Loucy (cell line): Measurements from ENCODE around the gene SPAG6.

Experiments used
- H2AFZ ChIP-seq: fragments of 200-600 bp; sonication (generic); 2 replicates; pipeline ENCODE4 v1.6.0; 2016; ENCODE audit warnings: antibody characterized with exemption, mild to moderate bottlenecking, low read length, moderate library complexity
- H3F3A ChIP-seq: fragments of 200-600 bp; 2 replicates; pipeline ENCODE4 v1.6.0; 2016; ENCODE audit warnings: antibody characterized with exemption, low read depth, mild to moderate bottlenecking
- H3K27me3 ChIP-seq: fragments of 200-600 bp; sonication (generic); 2 replicates; pipeline ENCODE4 v1.6.1; 2014; ENCODE audit warnings: low read length, mild to moderate bottlenecking; ENCODE audit not compliant: insufficient read depth, poor library complexity, severe bottlenecking
- H3K36me3 ChIP-seq: fragments of 200-600 bp; sonication (generic); 2 replicates; pipeline ENCODE4 v1.6.1; 2016; ENCODE audit warnings: low read length; ENCODE audit not compliant: insufficient read depth
- H3K4me1 ChIP-seq: fragments of 200-600 bp; sonication (generic); 2 replicates; pipeline ENCODE4 v1.5.1; 2014; ENCODE audit warnings: low read length, mild to moderate bottlenecking; ENCODE audit not compliant: insufficient read depth, poor library complexity, severe bottlenecking
- H3K4me2 ChIP-seq: fragments of 200-600 bp; sonication (generic); 2 replicates; pipeline ENCODE4 v1.6.0; 2014; ENCODE audit warnings: antibody characterized with exemption, low read length, low read depth, mild to moderate bottlenecking; ENCODE audit not compliant: poor library complexity, severe bottlenecking
- H3K4me3 ChIP-seq: fragments of 200-600 bp; sonication (generic); 2 replicates; pipeline ENCODE4 v1.5.1; 2014; ENCODE audit warnings: low read length, mild to moderate bottlenecking, mixed read lengths; ENCODE audit not compliant: poor library complexity, severe bottlenecking
- H3K79me2 ChIP-seq: fragments of 200-600 bp; sonication (generic); 2 replicates; pipeline ENCODE4 v1.6.1; 2014; ENCODE audit warnings: low read length; ENCODE audit not compliant: insufficient read depth
- H3K9ac ChIP-seq: fragments of 200-600 bp; sonication (generic); 2 replicates; pipeline ENCODE4 v1.6.0; 2014; ENCODE audit warnings: mild to moderate bottlenecking, low read depth, low read length, moderate library complexity; ENCODE audit not compliant: poor library complexity, severe bottlenecking
- H3K9me2 ChIP-seq: fragments of 200-600 bp; sonication (generic); replicated peaks from 2 replicates; pipeline ENCODE4 v1.6.1; 2016; ENCODE audit warnings: low read depth, low read length, mixed read lengths
- H3K9me3 ChIP-seq: fragments of 200-600 bp; sonication (generic); 2 replicates; pipeline ENCODE4 v1.6.1; 2014; ENCODE audit warnings: mild to moderate bottlenecking, antibody characterized with exemption, low read length, low read depth; ENCODE audit not compliant: insufficient read depth
- H4K20me1 ChIP-seq: fragments of 200-600 bp; sonication (generic); 2 replicates; pipeline ENCODE4 v1.6.0; 2014; ENCODE audit warnings: antibody characterized with exemption, low read length, mild to moderate bottlenecking; ENCODE audit not compliant: insufficient read depth, poor library complexity, severe bottlenecking
- EZH2phosphoT487 ChIP-seq: fragments of 200-600 bp; IDR thresholded peaks from 2 replicates; pipeline ENCODE4 v1.6.1; 2018; ENCODE audit warnings: antibody characterized with exemption, mild to moderate bottlenecking, moderate library complexity, borderline replicate concordance
- TF ChIP-seq, protein P1 (sequence below): fragments of 200-600 bp; sonication (generic); conservative IDR thresholded peaks from 2 replicates; pipeline ENCODE4 v1.5.1; 2014; ENCODE audit warnings: mild to moderate bottlenecking, antibody characterized with exemption, low read length

The SPAG6 gene

DNA sequence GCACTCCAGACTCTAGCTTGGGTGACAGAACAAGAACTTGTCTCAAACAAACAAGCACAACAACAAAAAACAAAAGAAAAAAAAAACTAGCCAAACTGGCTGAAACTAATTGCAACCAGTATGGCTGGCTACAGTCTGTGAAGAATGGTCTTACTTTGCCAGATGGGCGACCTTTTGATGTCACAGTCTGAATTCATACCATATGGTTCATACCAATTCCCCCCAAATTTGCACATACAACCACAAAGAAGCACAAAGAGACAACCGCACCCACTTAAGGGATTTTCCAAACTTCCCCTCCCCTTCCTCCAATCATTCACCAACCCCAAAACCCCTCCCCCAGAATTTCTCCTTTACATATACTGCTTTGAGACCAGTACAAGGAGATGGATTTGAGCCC is 114.2 kb downstream of the SPAG6 start:
- H3K4me1 ChIP-seq = peaks cover 8% of the 10 kb centered on the region
- no peak for TF ChIP-seq EZH2phosphoT487
- TF ChIP-seq, protein P1, sequence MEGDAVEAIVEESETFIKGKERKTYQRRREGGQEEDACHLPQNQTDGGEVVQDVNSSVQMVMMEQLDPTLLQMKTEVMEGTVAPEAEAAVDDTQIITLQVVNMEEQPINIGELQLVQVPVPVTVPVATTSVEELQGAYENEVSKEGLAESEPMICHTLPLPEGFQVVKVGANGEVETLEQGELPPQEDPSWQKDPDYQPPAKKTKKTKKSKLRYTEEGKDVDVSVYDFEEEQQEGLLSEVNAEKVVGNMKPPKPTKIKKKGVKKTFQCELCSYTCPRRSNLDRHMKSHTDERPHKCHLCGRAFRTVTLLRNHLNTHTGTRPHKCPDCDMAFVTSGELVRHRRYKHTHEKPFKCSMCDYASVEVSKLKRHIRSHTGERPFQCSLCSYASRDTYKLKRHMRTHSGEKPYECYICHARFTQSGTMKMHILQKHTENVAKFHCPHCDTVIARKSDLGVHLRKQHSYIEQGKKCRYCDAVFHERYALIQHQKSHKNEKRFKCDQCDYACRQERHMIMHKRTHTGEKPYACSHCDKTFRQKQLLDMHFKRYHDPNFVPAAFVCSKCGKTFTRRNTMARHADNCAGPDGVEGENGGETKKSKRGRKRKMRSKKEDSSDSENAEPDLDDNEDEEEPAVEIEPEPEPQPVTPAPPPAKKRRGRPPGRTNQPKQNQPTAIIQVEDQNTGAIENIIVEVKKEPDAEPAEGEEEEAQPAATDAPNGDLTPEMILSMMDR = no peak
- no peak overlapping the region for H3K9ac ChIP-seq
- H3K36me3 ChIP-seq = no peaks in the 10 kb centered on the region
- H4K20me1 ChIP-seq = no peaks in the 10 kb centered on the region
- no peaks in the 10 kb centered on the region for H3K9me3 ChIP-seq
- no peak overlapping the region for H3K4me3 ChIP-seq
- H3K27me3 ChIP-seq = no peaks in the 10 kb centered on the region
- no peak overlapping the region for H3K4me2 ChIP-seq
- no peaks in the 10 kb centered on the region for H3F3A ChIP-seq
- no peaks in the 10 kb centered on the region for H3K79me2 ChIP-seq
- H3K9me2 ChIP-seq = no peaks in the 10 kb centered on the region
- H2AFZ ChIP-seq = no peak overlapping the region

DNA sequence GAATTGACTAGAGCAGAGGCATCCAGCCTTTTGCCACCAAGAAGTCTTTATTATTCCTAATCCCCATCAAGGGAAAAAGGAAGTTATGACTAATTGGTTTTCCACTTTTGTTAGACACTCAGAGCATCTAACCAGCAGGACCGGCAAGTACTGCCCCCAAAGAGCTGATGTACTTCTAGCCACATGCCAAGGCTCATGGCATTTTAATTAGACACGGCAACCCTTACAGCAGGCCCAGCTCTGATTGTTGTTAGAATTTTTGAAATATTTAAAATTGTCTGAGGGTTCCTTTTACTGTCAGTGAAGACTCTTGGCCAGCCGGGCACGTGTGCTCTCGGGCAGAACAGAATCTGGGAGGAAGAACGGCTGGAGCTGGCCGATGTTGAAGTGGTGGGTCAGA is 114.8 kb downstream of the SPAG6 start:
- peaks cover 14% of the 10 kb centered on the region for H3K4me1 ChIP-seq
- no peak overlapping the region for H2AFZ ChIP-seq
- no peaks in the 10 kb centered on the region for H3K79me2 ChIP-seq
- no peak overlapping the region for H3K4me2 ChIP-seq
- no peak overlapping the region for H3K4me3 ChIP-seq
- no peak for TF ChIP-seq EZH2phosphoT487
- TF ChIP-seq, protein P1 = no peak
- no peaks in the 10 kb centered on the region for H3K27me3 ChIP-seq
- H3K36me3 ChIP-seq = no peaks in the 10 kb centered on the region
- H3K9me3 ChIP-seq = no peaks in the 10 kb centered on the region
- H4K20me1 ChIP-seq = no peaks in the 10 kb centered on the region
- H3K9me2 ChIP-seq = no peaks in the 10 kb centered on the region
- no peak overlapping the region for H3K9ac ChIP-seq
- H3F3A ChIP-seq = no peaks in the 10 kb centered on the region

DNA sequence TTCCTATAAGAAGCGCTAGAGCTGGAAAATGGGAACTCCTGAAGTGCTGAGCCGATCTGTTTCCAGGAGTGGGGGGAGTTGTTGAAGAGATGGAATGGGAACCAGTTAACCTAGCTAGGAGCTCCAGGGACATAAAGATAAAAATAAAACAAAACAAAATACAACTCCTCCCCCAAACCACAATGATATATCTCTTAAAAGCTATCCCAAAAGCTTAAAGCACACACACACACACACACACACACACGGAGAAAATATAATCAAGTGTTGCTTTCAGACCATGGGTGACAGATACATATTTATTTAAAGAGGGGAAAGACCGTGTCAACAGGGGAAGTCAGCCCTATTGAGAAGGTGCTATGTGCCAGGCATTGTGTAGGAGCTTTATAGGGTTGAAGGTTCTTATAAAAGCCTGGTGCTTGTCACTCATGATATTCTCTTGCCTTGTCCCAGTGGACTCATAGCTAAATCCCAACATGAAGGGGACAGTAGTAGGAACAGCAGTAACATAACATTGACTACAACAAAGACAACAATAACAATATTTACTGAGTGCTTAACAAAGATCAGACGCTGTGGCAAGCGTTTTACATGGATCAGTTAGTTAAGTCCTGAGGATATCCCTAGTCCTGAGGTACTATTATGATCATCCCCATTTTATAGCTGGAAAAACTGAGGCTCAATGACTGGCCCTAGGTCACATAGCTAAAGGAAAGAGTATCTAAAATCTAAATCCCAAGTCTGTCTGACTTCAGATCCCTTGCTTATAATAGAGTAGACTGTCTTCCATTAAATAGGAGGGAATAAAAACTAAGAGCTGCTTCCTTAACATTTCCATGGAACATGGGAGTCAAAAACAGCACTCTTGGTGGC is 115.5 kb downstream of the SPAG6 start:
- Histone ChIP-seq H2AFZ (no peak overlapping the region), H3K27me3 (no peaks in the 10 kb centered on the region), H3K9me2 (no peaks in the 10 kb centered on the region), H3K4me1 (peaks cover 19% of the 10 kb centered on the region), H3F3A (no peaks in the 10 kb centered on the region), H3K36me3 (no peaks in the 10 kb centered on the region), H4K20me1 (no peaks in the 10 kb centered on the region), H3K79me2 (no peaks in the 10 kb centered on the region), H3K4me2 (no peak overlapping the region), H3K9me3 (no peaks in the 10 kb centered on the region), H3K4me3 (no peak overlapping the region), H3K9ac (no peak overlapping the region)
- no peak for TF ChIP-seq EZH2phosphoT487
- TF ChIP-seq, protein P1 = no peak
